DOHH2 (cell line): ENCODE measurements around the gene FBXO27.

Experiments used
- CTCF ChIP-seq: fragments of 200-600 bp; sonication (generic); IDR thresholded peaks from one replicate; pipeline ENCODE4 v1.5.1; 2014; ENCODE audit warnings: antibody characterized with exemption, mild to moderate bottlenecking, low read depth, low read length; ENCODE audit not compliant: poor library complexity, severe bottlenecking
- EZH2phosphoT487 ChIP-seq: fragments of 200-600 bp; sonication (generic); IDR thresholded peaks from 2 replicates; pipeline ENCODE4 v1.6.1; 2017; ENCODE audit warnings: borderline replicate concordance, mild to moderate bottlenecking, antibody characterized with exemption, low read length, moderate library complexity, mixed read lengths

GRCh38 chr19:38979812-38980211 lies 52.5 kb downstream of the FBXO27 start:
- TF ChIP-seq CTCF (no peak), EZH2phosphoT487 (no peak)
